ENCODE data around the gene RTEL1.

Gene RTEL1

GRCh38 chr20:63697868-63698545, 39.9 kb downstream of the RTEL1 start:
- DNase-seq (ENCODE audit: extremely low read depth in 1 of 2, low read depth in 1 of 2), result no peak

- peak in 1 of 2 donors; percentile 56 for DNase-seq (ENCODE audit: extremely low read depth in 1 of 2, low read depth in 1 of 2)
Measured at GRCh38 chr20:63698739-63699465, 40.8 kb downstream of the RTEL1 start.

- DNase-seq (ENCODE audit: extremely low read depth in 1 of 2, low read depth in 1 of 2), result no peak
Measured at GRCh38 chr20:63699466-63700198, 41.5 kb downstream of the RTEL1 start.

GRCh38 chr20:63700199-63701050, 42.3 kb downstream of the RTEL1 start:
- DNase-seq (ENCODE audit: extremely low read depth in 1 of 2, low read depth in 1 of 2), result no peak

GRCh38 chr20:63701051-63701328, 42.9 kb downstream of the RTEL1 start:
- DNase-seq (ENCODE audit: extremely low read depth in 1 of 2, low read depth in 1 of 2), result no peak

- DNase-seq (ENCODE audit: extremely low read depth in 1 of 2, low read depth in 1 of 2), result no peak
Measured at GRCh38 chr20:63701329-63702035, 43.4 kb downstream of the RTEL1 start.

GRCh38 chr20:63702036-63702665, 44.0 kb downstream of the RTEL1 start:
- DNase-seq (ENCODE audit: extremely low read depth in 1 of 2, low read depth in 1 of 2), result no peak

- no peak for DNase-seq (ENCODE audit: extremely low read depth in 1 of 2, low read depth in 1 of 2)
Measured at GRCh38 chr20:63702751-63703470, 44.8 kb downstream of the RTEL1 start.

GRCh38 chr20:63703471-63703975, 45.4 kb downstream of the RTEL1 start:
- no peak for DNase-seq (ENCODE audit: extremely low read depth in 1 of 2, low read depth in 1 of 2)

GRCh38 chr20:63703976-63704748, 46.0 kb downstream of the RTEL1 start:
- DNase-seq (ENCODE audit: extremely low read depth in 1 of 2, low read depth in 1 of 2), result no peak

GRCh38 chr20:63704749-63705117, 46.6 kb downstream of the RTEL1 start:
- DNase-seq (ENCODE audit: extremely low read depth in 1 of 2, low read depth in 1 of 2), result no peak

- no peak for DNase-seq (ENCODE audit: extremely low read depth in 1 of 2, low read depth in 1 of 2)
Measured at GRCh38 chr20:63705232-63706026, 47.3 kb downstream of the RTEL1 start.

GRCh38 chr20:63706027-63706695, 48.0 kb downstream of the RTEL1 start:
- DNase-seq (ENCODE audit: extremely low read depth in 1 of 2, low read depth in 1 of 2), result no peak

- no peak for DNase-seq (ENCODE audit: extremely low read depth in 1 of 2, low read depth in 1 of 2)
Measured at GRCh38 chr20:63706852-63707557, 48.9 kb downstream of the RTEL1 start.

GRCh38 chr20:63707558-63708300, 49.6 kb downstream of the RTEL1 start, which contains the start of the genes ARFRP1 and ZGPAT:
Gene ARFRP1, minus strand, starts transcription at chr20:63707976. Its CDS starts 885 bp downstream, at chr20:63707091.
Gene ZGPAT, plus strand, starts transcription at chr20:63708039. Its CDS starts 542 bp downstream, at chr20:63708581.
- DNase-seq (ENCODE audit: extremely low read depth in 1 of 2, low read depth in 1 of 2), result peak; percentile 77 to 82
